Stimulated activated CD8-positive, alpha-beta memory T cell treated with anti-CD3 and anti-CD28 coated beads, Interleukin-4, amount 100 ng/mL, for 4 hours (primary cell): ENCODE data around the gene GABRB3.

Source experiments
- DNase-seq, 2 donors: peaks; one replicate each; pipeline ENCODE4 v3.0.0-alpha.2; 2020; ENCODE audit warnings: low read depth in 2 of 2, low spot score in 1 of 2

GABRB3 gene

GRCh38 chr15:26679927-26680326, 92.9 kb downstream of the GABRB3 start:
- DNase-seq, result no peak

- no peak for DNase-seq
These were observed 96.8 kb downstream of the GABRB3 start for GRCh38 chr15:26676115-26676514.

- no peak for DNase-seq
These were observed 98.4 kb downstream of the GABRB3 start for GRCh38 chr15:26674467-26674866.

- DNase-seq, result no peak
These were observed 99.4 kb downstream of the GABRB3 start for GRCh38 chr15:26673445-26673844.

GRCh38 chr15:26670116-26670515, 102.8 kb downstream of the GABRB3 start:
- DNase-seq, result no peak

- DNase-seq, result no peak
These were observed 105.5 kb downstream of the GABRB3 start for GRCh38 chr15:26667222-26667988.

GRCh38 chr15:26665957-26666791, 106.7 kb downstream of the GABRB3 start:
- DNase-seq, result no peak

GRCh38 chr15:26662283-26662682, 110.6 kb downstream of the GABRB3 start:
- no peak for DNase-seq

GRCh38 chr15:26661748-26662147, 111.1 kb downstream of the GABRB3 start:
- DNase-seq, result no peak

- no peak for DNase-seq
These were observed 111.8 kb downstream of the GABRB3 start for GRCh38 chr15:26661107-26661506.

- DNase-seq, result no peak
These were observed 112.6 kb downstream of the GABRB3 start for GRCh38 chr15:26660241-26660640.

GRCh38 chr15:26658290-26658689, 114.6 kb downstream of the GABRB3 start:
- no peak for DNase-seq

GRCh38 chr15:26656080-26656479, 116.8 kb downstream of the GABRB3 start:
- no peak for DNase-seq

- no peak for DNase-seq
These were observed 121.0 kb downstream of the GABRB3 start for GRCh38 chr15:26651909-26652308.

GRCh38 chr15:26648676-26649075, 124.2 kb downstream of the GABRB3 start:
- DNase-seq, result no peak

- DNase-seq, result no peak
These were observed 127.9 kb downstream of the GABRB3 start for GRCh38 chr15:26644948-26645347.

- DNase-seq, result no peak
These were observed 131.7 kb downstream of the GABRB3 start for GRCh38 chr15:26641144-26641543.

GRCh38 chr15:26640601-26641000, 132.3 kb downstream of the GABRB3 start:
- DNase-seq, result no peak

- DNase-seq, result no peak
These were observed 132.9 kb downstream of the GABRB3 start for GRCh38 chr15:26639966-26640365.

GRCh38 chr15:26635614-26636013, 137.3 kb downstream of the GABRB3 start:
- no peak for DNase-seq

- DNase-seq, result no peak
These were observed 137.8 kb downstream of the GABRB3 start for GRCh38 chr15:26635105-26635504.

- no peak for DNase-seq
These were observed 138.5 kb downstream of the GABRB3 start for GRCh38 chr15:26634319-26634718.
